ENCODE results near the gene P2RY8. TPM values are rescaled to one million over a fixed set of nuclear protein-coding genes. Genes with fewer than 3 reads are reported as not detected.

P2RY8 gene, protein sequence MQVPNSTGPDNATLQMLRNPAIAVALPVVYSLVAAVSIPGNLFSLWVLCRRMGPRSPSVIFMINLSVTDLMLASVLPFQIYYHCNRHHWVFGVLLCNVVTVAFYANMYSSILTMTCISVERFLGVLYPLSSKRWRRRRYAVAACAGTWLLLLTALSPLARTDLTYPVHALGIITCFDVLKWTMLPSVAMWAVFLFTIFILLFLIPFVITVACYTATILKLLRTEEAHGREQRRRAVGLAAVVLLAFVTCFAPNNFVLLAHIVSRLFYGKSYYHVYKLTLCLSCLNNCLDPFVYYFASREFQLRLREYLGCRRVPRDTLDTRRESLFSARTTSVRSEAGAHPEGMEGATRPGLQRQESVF
- 1 to 10 TPM in 1 of 2 donors, under 1 TPM in 1; 0.93 to 1.3 TPM for total RNA-seq

DNA sequence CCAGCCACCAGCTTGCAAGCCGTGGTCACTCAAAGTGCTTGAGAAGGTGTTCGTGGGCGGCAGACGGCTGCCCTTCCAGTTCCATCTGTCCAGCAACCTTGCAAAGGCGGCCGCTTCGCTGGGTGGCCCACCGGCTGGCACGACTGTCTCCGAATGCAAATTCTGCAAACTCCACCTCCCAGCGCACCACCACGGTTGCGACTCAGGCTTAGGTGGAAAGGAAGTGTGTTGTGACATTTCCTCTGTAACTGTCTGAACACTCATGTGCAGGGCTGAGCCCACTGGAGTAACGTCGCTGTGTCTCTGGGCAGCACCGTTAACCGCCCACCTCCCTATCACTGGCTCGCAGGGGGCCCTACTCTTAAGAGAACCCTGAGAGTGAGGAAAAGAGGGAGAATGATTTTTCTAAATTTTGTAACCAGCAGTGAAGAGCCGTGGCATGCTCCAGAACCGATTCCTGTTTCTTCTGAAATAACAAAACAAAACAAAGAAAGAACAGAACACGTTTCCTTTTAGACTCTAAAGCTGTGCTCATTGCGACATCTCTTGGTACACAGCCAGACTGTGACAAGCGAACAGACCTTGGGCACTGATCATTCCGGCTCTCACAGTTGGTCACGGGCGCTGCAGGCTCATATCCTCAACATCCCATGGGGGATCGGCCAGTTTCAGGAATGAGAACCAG lies at the start of gene P2RY8:
P2RY8 (minus strand) TSS at position 155 of the 685 bp plus-strand sequence. CDS start 70,627 bp downstream, outside the sequence.
- H3K9me3 ChIP-seq, result no peaks in the 10 kb centered on the region
- peak within 1 kb of the TSS; percentile 17 to 36 for H3K4me3 ChIP-seq
- no peaks in the 10 kb centered on the region for H3K4me1 ChIP-seq
- TF ChIP-seq, protein P1, sequence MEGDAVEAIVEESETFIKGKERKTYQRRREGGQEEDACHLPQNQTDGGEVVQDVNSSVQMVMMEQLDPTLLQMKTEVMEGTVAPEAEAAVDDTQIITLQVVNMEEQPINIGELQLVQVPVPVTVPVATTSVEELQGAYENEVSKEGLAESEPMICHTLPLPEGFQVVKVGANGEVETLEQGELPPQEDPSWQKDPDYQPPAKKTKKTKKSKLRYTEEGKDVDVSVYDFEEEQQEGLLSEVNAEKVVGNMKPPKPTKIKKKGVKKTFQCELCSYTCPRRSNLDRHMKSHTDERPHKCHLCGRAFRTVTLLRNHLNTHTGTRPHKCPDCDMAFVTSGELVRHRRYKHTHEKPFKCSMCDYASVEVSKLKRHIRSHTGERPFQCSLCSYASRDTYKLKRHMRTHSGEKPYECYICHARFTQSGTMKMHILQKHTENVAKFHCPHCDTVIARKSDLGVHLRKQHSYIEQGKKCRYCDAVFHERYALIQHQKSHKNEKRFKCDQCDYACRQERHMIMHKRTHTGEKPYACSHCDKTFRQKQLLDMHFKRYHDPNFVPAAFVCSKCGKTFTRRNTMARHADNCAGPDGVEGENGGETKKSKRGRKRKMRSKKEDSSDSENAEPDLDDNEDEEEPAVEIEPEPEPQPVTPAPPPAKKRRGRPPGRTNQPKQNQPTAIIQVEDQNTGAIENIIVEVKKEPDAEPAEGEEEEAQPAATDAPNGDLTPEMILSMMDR (IDR thresholded peaks at IDR 0.05), result no peak
- no peaks in the 10 kb centered on the region for H3K27me3 ChIP-seq
- no peaks in the 10 kb centered on the region for H3K36me3 ChIP-seq
- peak within 1 kb of the TSS; percentile 2 to 26 for H3K27ac ChIP-seq
- DNase-seq (ENCODE audit: low spot score), result peak; percentile 72

DNA sequence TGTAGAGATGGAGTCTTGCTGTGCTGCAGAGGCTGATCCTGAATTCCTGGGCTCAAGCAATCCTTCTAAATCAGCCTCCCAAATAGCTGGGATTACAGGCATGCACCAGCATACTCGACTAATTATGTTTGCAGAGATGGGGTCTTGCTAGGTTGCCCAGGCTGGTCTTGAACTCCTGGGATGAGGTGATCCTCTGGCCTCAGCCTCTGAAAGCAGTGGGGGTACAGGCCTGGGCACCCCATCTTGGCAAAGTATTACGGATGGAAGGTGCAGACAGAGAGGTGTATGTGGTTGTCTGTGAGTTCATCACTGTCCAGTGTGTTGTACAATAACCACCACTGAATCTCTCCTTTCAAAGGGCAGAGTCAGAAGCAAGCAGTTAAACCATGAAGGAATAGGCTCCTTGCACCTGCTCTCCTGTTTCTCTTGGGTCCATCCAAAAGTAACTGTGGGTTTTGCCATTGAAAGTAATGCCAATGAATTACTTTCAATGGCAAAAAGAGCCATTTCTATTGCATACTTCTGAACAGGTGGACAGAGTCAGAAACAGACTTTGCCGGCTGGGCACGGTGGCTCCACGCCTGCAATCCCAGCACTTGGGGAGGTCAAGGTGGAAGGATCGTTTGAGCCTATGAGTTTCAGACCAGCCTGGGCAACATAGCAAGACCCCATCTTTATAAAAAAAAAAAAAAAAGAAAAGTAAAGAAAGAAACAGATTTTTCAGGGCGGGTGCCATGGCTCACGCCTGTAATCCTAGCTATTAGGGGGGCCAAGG lies 47.4 kb upstream of the P2RY8 start:
- Histone ChIP-seq H3K27ac (no peak overlapping the region), H3K36me3 (no peaks in the 10 kb centered on the region), H3K27me3 (no peaks in the 10 kb centered on the region), H3K4me3 (no peak overlapping the region), H3K4me1 (no peaks in the 10 kb centered on the region), H3K9me3 (no peaks in the 10 kb centered on the region)
- TF ChIP-seq, protein P1 (IDR thresholded peaks at IDR 0.05), result no peak
- peak; percentile 13 for DNase-seq (ENCODE audit: low spot score)

DNA sequence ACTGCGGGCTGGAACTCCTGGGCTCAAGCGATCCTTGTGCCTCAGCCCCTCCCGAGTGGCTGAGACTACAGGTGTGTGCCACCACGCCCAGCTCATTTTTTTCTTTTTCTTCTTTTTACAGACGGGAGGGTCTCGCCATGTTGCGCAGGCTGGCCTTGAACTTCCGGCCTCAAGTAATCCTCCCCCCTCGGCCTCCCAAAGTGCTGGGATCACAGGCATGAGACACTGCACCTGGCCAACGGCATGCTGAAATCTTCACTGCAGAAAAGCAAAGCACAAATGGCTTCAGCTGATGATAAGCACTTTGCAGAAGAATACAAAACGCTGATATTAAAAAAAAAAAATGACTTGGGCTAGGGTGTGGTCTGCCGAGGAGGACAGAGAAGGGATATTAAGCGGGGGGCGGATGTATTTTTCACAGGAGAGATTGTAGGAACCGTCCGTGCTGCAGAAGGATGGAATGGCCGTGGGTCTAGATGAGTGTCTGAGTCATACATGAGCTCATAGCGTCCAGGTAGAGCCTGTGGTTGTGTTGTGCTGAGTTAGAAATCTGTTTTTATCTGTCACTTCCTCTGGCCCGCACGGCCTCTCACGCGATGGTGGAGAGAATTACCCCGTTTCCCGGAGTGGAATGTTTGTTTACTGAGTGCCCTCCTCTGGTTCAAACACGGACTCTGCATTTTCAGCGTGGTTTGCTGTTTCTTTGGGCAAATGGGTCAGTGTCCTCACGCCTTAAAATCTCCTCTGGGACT lies 45.9 kb upstream of the P2RY8 start:
- peak; percentile 57 for DNase-seq (ENCODE audit: low spot score)
- TF ChIP-seq, protein P1 (IDR thresholded peaks at IDR 0.05), result no peak
- Histone ChIP-seq H3K9me3 (no peaks in the 10 kb centered on the region), H3K27me3 (no peaks in the 10 kb centered on the region), H3K36me3 (no peaks in the 10 kb centered on the region), H3K27ac (no peak overlapping the region), H3K4me1 (no peaks in the 10 kb centered on the region), H3K4me3 (no peak overlapping the region)

DNA sequence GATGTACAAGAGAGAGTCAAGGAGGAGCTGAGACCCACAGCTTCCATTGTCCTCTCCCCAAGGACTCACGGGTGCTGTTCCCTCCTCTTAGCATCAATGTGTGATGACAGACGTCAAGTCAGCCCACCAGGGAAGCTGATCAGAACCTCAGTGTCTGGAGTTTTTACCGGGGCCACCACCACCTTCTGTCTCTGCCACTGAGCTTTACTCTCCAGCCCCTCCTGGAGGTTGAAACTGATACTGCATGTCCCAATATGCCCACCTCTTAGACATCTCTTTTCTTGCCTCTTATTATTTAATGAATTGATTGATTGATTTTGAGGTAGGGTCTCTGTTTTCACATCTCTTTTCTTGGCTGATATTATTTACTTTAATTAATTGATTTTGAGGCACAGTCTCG lies 44.1 kb upstream of the P2RY8 start:
- peak; percentile 59 for DNase-seq (ENCODE audit: low spot score)
- H3K4me3 ChIP-seq, result no peak overlapping the region
- H3K9me3 ChIP-seq, result no peaks in the 10 kb centered on the region
- H3K4me1 ChIP-seq, result no peaks in the 10 kb centered on the region
- H3K27me3 ChIP-seq, result no peaks in the 10 kb centered on the region
- TF ChIP-seq, protein P1 (IDR thresholded peaks at IDR 0.05), result peak; percentile 66 to 80
- H3K27ac ChIP-seq, result no peak overlapping the region
- no peaks in the 10 kb centered on the region for H3K36me3 ChIP-seq

DNA sequence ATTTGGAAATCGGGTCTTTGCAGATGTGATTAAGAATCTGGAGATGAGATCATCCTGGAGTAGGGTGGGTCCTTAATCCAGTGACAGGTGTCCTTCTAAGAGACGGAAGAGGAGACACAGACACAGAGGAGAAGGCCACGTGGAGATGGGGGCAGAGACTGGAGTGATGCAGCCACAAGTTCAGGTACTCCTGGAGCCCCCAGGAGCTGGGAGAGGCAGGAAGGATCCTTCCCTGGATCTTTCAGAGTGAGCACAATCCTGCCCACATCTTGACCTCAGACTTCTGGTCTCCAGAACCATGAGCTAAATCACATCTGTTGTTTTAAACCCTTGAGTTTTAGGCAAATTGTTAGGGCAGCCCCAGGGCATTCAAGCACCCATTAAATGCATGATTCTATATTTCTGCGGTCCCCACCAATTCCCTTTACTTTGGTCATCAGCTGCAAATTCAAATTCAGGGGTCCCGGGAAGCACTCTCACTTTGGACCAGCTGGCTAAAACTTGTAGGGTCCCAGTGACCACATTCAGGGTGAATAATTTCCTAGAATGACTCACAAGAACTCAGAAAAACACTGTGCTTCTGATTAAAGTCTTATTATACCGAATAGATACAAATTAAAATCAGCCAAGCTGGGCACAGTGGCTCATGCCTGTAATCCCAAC lies 41.7 kb upstream of the P2RY8 start:
- no peaks in the 10 kb centered on the region for H3K9me3 ChIP-seq
- TF ChIP-seq, protein P1 (IDR thresholded peaks at IDR 0.05), result no peak
- no peaks in the 10 kb centered on the region for H3K27me3 ChIP-seq
- H3K4me1 ChIP-seq, result no peaks in the 10 kb centered on the region
- H3K4me3 ChIP-seq, result no peak overlapping the region
- no peaks in the 10 kb centered on the region for H3K36me3 ChIP-seq
- H3K27ac ChIP-seq, result no peak overlapping the region
- DNase-seq (ENCODE audit: low spot score), result no peak

All from right atrium auricular region (tissue), 2 donors.